ENCODE data around the gene PLEK2.
A peak's percentile ranks its signal among the peaks of the same experiment; 100 is the strongest.
"Not testable (repeated sequence)": the region's sequence is repeated elsewhere in the genome, so short reads cannot be mapped to it uniquely, and the experiment has no call there.

PLEK2 gene, protein sequence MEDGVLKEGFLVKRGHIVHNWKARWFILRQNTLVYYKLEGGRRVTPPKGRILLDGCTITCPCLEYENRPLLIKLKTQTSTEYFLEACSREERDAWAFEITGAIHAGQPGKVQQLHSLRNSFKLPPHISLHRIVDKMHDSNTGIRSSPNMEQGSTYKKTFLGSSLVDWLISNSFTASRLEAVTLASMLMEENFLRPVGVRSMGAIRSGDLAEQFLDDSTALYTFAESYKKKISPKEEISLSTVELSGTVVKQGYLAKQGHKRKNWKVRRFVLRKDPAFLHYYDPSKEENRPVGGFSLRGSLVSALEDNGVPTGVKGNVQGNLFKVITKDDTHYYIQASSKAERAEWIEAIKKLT

DNA sequence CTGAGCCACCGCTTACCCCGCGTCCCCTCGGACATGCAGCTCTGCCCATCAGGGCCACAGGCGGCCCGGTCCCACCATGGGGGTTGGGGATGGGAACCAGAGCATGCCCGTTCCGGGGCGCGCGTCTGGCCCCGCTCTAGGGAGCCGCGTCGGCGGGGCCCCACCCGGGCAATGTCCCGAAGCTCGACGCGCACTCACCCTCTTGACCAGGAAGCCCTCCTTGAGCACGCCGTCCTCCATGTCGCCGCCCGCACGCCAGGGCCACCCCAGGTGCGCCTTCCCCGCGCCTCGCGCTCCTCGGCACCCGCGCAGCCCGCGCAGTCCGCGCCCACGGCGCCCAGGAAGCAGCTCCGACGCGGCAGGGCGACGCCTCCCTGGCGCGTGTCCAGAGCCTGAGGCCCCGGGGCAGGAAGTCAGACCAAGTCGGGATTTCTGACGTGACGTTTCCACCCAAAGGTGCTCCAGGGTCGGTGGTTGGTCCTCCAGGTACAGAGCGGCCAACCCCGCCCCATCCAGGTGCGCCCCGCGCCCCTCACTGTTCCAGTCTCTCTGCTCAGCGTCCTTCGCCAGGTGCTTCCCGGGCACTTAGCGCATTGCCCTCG is at the start of gene PLEK2:
Gene PLEK2, minus strand, starts transcription at position 346 of the 602 bp plus-strand sequence. Its CDS starts 106 bp downstream, at position 240.
- DNase-seq (ENCODE audit: low spot score) = no peak

DNA sequence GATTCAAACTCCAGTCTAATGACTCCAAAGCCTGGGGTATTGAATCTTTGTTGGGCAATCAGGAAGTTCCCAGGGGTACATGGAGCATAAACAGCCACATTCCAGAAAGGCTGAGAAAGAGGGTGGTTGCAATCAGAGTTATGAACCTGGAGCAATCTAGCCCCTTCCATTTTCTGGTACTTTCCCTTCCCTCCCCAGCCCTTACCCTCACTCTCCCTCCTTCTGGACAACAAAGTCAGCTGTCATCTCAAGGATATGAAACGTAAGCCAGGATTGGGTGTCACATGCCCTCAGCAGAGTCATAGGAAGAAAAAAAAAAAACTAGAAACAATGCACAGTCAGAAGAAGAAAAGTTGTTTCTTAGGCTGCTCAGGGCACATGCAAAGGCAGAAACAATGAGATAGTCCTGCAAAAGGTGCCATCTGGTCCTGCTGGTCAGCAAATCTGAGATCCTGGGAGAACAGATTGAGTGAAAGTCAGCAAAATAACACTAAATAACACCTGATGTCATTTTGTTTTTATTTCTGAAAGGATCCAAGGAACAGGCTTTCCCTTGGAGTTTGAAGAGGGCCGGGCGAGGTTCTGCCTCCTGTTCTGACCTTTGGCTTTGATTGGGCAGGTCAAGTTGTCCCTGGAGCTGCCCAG is 49.5 kb upstream of the PLEK2 start:
- peak; percentile 85 for DNase-seq (ENCODE audit: low spot score)

DNA sequence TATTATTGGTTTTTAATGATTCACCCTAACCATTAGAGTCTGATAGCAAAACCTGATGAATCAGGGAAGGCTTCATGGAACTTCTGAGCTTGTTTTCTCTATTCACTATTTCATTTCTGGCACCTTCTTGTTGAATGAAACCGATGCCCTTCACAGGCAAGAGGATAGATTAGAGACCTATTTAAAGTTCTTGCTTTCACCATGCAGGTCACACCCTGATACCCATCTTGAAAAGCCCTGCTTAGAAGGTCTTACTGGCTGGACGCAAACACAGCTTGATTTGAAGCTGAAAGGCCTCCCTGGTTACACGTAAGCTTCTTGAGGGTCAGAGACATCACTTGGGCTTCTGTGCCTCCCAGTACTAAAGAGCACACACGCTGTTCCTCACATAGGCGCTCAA is 47.4 kb upstream of the PLEK2 start:
- DNase-seq (ENCODE audit: low spot score) = no peak

DNA sequence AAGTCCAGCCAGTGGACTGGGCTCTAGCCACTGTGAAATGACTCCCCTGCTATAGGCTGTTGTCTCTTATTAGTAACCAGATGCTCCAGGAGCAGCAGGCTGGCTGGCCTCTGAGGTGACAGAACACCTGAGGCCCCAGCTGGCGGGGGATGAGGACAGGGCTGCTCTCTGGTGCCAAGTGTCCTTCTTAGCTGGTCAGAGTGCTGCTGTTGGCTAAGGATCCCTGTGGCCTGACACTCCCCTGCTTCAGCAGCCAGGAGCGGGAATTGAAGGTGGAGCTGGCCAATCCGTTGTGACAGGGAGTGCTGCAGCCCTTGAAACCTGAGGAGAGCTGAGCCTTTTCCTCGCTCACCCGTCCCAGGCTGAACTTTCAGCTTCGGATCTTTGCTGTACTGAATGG is 45.8 kb upstream of the PLEK2 start:
- DNase-seq (ENCODE audit: low spot score) = peak; percentile 87

DNA sequence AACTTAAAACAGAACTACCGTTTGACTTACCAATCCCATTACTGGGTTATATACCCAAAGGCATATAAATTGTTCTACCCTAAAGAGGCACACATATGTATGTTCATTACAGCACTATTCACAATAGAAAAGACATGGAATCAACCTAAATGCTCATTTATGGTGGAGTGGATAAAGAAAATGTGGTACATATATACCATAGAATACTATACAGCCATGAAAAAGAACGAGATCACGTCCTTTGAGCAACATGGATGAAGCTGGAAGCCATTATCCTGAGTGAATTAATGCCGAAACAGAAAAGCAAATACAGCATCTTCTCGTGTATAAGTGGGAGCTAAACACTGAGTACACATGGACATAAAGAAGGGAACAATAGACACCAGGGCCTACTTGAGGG is 44.8 kb upstream of the PLEK2 start:
- DNase-seq (ENCODE audit: low spot score) = no peak

DNA sequence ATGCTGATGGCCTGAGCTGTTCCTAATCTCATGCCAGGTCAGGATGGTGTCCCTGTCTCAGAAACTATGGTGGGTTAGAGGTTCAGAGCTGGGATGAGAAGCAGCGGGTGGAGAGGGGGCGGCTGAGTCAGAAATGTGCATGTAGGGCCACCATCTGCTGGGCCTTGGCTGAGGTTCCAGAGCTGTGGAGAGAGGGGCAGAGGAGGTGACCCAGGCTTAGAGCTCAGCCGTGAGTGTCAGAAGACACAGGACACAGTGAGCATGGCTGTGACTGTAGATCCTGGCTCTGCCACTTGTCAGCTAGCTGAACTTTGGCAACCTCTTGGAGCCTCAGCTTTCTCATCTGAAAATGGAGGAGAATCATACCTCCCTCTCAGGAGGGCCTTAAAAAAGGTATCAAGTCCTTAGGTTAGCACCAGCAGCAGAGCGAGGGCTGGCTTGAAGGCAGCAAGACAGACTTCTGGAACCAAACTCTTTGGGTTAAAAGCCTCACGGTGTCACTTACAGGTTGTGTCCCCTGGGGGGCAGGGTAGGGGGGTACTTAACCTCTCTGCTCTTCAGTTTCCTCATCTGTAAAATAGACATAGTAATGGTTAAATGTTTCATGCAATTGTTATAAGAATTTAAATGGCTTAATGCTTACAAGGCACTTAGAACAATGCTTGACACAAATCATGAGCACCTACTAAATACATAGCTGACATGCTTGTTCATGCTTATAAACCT is 41.8 kb upstream of the PLEK2 start:
- peak; percentile 88 for DNase-seq (ENCODE audit: low spot score)

DNA sequence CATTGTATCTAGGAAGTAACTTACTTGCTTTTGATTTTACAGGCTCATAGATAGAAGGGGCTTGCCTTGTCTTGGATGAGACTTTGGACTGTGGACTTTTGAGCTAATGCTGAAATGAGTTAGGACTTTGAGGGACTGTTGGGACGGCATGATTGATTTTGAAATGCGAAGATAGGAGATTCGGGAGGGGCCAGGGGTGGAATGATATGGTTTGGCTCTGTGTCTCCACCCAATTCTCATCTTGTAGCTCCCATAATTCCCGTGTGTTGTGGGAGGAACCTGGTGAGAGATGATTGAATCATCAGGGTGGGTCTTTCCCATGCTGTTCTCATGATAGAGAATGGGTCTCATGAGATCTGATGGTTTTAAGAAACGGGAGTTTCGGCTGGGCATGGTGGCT is 39.7 kb upstream of the PLEK2 start:
- DNase-seq (ENCODE audit: low spot score) = not testable (repeated sequence)

DNA sequence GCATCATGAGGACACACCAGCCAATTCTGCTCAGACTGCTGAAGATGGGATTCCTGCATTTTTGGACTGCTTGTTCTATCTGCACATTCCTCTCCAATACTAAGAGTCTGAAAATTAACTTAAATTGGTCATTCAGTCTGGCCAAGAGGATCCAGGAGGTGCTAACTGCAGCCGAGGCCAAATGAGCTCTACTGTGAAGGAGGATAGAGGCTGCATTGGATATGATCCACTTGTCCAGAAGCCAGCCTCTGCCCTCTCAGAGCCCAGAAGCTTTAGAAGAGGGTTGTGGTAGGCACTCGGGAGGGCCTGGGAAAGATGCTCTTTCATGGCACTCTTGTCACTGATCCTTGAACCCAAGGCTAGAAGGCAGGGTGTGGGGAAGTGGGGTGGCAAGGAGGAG is 37.1 kb upstream of the PLEK2 start:
- peak; percentile 56 for DNase-seq (ENCODE audit: low spot score)

DNA sequence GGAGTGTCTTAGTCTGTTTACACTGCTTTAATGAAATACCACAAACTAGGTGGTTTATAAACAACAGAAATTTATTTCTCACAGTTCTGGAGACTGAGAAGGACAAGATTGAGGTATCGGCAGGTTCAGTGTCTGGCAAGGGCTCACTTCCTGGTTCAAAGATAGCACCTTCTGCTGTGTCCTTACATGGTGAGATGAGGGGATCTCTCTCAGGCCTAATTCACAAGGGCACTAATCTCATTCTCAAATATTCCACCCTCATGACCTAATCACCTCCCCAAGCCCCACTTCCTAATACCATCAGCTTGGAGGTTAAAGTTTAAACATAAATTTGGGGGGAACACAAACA is 35.0 kb upstream of the PLEK2 start:
- no peak for DNase-seq (ENCODE audit: low spot score)

DNA sequence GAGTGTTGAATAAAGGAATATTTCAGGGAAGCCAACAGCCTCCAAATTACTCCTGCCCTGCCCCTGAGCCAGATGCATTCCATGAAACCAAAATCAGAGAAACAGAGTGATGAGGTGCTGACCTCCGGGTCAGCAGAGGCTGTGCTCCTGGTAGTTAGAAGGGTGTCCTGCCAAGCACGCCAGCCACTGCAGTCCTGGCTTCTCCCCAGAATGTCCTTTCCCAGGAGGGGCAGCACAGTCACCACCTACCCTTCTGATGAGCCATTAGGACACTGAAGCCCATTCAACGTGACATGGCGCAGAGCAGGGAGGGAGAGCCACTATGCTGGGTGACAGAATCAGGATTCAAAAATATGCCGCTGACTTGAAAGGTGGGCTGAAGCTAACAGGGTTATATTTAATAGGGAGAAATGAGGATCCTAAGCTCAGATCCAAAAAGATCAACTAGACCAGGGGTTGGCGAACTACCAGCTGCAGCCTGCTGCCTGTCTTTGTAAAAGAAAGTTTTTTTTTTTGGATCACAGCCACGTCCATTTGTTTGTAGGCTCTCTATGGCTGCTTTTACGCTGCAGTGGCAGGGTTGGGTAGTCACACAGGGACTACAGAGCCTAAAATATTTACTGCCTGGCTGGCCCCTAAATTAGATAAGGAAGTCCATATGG is 34.5 kb upstream of the PLEK2 start:
- no peak for DNase-seq (ENCODE audit: low spot score)

DNA sequence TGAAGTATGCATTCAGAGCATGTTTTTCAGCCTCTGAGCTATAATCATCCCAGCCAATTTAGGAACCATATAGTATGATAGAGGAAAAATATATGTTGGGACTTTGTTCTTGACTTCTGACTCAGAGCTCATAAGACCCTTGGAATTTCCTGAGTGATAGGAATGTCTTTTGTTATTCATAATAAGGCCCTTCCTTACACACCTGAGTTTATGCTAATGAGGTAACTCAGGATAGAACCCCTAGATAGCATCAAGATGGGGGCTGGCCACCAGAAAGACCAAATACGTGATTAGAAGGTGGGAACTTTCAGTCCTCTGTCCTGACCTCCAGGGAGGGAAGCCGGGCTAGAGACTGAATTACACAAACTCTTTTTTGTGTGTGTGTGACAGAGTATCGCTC is 32.4 kb upstream of the PLEK2 start:
- no peak for DNase-seq (ENCODE audit: low spot score)

DNA sequence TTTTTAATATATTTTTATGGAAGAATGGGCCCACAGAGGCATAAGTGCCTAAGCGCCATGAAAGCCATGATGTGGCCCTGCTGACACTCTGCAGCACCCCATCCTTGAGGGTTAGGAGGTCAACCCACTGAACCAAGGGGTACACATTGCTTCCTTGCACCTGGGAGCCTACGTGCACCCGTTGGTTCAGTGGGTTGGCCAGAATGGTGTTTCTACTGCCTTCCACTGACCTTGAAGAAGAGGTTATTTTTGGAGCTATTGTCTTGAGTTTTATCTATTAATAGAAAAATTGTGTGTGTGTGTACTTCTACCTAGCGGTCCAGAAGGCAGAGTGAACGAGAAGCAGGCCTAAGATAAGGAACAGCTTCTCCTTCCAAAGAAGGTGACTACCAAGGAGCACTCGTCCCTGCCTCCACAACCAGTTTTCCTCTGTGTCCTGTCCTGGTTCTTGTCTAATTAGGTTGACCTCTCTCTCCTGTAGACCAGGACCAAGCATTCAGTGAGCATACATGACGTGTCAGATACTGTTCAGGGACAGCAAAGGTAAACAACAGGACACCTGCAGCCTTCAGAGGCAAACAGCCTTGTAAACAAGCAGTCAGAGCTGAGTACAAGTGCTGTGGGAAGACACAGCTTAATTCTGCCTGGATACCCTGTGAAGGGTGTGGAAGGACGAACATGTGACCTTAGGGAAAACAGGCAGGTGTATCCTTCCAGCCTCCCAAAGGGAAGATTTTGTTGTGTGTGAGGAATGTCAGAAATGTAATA is 30.4 kb upstream of the PLEK2 start:
- no peak for DNase-seq (ENCODE audit: low spot score)

DNA sequence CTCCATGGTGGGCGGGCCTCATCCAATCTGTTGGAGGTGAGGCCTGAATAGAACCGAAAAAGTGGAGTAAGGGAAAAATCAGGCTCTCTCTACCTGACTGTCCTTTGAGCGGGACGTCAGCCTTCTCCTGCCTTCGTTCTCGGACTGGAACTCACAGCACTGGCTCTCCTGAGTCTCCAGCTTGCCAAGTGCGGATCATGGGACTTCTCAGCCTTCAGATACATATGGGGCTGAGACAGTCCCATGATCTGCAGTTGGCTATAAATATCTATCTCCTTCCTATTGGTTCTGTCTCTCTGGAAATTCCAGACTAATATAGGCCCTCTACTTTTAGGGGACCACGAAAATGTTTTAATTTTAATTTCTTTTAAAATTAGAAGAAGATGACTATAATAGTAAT is 29.7 kb upstream of the PLEK2 start:
- DNase-seq (ENCODE audit: low spot score) = no peak

DNA sequence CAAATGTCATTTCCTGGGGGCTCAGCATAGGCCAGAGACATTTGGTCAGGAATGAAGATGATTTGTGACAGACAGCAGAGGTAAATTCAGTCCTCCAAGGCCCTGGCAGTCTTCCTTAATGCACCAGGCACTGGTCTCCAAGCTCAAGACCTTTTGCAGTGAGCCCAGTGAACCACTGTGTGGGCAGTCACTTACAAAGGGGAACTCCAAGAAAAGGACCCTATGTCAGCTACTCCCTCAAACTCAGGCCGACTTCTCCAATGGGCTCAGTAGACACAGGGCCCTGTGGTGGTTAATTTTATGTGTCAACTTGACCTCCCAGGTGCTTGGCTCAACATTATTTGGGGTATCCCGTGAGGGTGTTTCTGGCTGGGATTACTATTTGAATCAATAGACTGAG is 29.3 kb upstream of the PLEK2 start:
- DNase-seq (ENCODE audit: low spot score) = no peak

DNA sequence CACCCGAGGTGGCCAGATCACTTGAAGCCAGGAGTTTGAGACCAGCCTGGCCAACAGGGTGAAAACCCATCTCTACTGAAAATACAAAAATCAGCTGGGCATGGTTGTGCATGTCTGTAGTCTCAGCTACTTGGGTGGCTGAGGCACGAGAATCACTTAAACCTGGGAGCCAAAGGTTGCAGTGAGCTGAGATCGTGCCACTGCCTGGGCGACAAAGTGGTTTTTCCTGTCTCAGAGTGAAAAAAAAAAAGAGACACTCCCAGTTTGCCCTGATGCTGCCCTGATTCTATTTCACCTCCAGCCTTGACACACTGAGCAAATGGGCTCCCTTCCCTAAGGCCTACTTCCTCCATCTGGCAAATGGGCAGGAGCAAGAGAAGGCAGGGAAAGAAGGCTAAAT is 28.5 kb upstream of the PLEK2 start:
- no peak for DNase-seq (ENCODE audit: low spot score)

DNA sequence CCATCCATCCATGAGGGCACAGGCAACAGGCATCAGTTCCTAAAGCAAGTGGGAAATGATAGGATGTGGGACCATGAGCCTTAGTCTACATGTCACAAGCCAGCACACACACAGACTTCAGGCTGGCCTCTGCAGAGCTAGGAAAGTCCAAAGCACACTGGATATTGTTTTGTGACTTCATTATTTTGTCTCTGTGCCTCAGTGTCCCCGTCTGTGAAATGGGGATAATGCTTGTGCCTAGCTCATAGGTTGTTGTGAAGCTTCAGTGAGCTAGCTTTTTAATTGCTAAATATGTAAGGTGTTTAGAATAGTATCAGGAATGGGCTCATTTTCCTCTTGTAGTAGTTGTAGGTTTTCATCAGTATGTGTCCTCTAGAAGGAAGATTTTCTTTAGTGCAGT is 27.0 kb upstream of the PLEK2 start:
- no peak for DNase-seq (ENCODE audit: low spot score)

DNA sequence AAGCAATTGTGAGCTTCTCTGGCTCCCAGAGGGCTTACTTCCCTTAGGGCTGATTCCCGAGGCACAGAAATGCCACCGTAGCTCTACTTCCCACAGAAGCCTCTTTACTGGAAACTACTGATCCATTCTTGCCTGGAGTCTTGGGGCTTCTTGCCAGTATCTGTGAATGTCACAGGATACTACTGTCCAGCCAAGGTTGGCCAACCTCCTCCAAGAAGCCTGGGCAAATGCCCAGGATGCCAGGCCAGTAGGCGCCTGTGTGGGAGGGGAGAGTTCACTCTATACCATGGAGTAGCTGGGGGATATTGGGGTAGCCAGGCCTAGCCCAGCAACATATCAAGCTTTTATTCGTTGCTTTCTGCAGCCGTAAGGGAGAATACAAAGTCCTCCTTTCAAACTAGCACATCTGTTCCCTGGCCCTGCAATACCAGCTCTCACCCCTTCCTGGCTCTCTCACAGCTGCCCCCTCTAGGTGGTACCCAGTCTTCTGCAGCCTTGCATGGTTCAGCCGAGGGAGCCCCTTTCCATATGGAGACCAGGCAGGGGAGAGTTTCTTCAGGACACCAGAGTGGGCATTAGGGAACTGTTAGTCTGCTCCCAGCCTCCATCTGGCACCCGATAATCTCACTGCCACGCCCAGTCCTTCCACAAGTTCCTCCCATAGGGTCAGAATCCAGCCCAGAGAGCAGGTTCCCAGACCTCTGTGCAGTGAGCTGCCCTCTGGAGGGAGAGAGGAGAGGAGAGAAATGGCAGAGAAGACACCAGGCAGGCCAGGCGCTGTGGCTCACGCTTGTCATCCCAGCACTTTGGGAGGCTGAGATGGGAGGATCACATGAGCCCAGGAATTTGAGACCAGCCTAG is 24.3 kb upstream of the PLEK2 start:
- DNase-seq (ENCODE audit: low spot score) = peak; percentile 50

DNA sequence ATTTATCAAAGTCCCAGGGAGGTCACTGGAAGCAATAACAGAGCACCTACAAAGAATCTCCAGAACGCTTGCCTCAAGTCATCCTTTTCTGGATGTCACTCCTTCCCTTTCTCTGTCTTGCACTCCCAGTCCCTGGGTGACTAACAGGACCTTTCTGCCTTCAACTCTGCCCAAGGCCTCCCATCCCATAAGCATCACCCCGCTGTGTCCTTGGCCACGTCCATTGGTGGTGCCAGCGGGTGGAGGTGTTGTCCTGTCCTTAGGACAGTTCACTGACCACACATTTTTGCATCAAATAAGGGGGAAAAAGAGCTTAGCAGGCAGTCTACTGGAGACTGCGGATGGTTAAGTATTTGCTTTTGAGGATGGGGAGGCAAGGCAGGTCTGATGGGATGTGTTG is 23.6 kb upstream of the PLEK2 start:
- DNase-seq (ENCODE audit: low spot score) = no peak

DNA sequence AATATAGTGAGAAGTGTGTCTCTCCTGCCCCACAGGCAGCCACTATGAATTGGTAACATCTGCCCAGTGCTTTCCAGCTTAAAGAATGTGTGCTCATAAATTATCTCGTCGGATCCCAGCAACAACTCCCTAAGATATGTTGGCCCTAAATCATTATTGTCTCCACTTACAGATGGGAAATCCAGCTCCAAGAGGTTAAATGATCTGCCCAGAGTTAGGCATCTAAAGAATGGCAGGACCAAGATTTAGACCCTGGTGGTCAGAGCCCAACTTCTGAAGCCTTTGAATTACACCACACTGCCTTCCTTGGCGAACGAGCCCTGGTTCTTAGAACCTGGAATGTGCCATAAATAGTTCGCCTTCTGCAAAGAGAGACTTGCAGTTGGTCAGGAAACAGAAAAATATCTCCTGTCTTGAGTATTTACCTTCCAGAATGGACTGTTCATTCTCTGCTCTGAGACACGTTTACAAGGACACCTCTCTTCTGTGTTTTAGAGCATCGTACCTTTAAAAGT is 20.1 kb upstream of the PLEK2 start:
- DNase-seq (ENCODE audit: low spot score) = no peak

DNA sequence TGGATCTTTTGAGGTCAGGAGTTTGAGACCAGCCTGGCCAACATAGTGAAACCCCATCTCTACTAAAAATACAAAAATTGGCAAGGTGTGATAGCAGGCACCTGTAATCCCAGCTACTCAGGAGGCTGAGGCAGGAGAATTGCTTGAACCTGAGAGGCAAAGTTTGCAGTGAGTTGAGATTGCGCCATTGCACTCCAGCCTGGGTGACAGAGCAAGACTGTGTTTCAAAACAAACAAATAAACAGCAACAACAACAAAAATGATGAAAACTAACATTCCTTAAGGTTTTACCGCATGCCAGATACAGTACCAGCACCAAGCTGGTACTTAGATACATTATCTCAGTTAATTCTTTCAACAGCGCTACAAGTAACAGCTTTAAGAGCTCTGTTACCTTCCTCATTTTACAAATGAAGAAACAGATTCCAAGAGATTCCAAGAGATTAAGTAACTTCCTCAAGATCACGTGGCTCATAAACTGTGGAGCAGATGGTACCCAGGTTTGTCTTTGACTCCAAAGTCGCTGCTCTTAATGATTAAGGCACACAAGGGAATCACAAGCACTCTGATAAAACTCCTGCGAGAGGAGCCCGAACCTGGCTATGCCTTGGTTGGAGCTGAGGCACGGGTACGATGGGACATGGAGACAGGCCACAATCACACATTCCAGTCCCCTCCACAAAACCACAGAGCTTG is 17.7 kb upstream of the PLEK2 start:
- no peak for DNase-seq (ENCODE audit: low spot score)
